Hematopoietic multipotent progenitor cell (in vitro differentiated cells): Measurements from ENCODE around the gene PLP2. TPM values are rescaled to one million over a fixed set of nuclear protein-coding genes. Genes with fewer than 3 reads are reported as not detected.
A peak's percentile ranks its signal among the peaks of the same experiment; 100 is the strongest.

Experiments
- DNase-seq, 3 donors: peaks; one replicate each; pipeline ENCODE4 v3.0.0-alpha.2; 2011 to 2015; ENCODE audit warnings: low read depth in 2 of 3, low spot score in 2 of 3
- small RNA-seq: library from RNA; depleted of rRNA; stranded (forward); fragments of <200 nt; gene quantifications from one replicate; pipeline ENCODE3, GENCODE V24; 2012
- total RNA-seq: library from RNA; depleted of rRNA; stranded (reverse); fragments of >200 nt; gene quantifications from one replicate; pipeline ENCODE4 v1.2.3, GENCODE V29; 2012

Gene PLP2
- total RNA-seq, 1 donor, result 45.5 TPM

- DNase-seq, result no peak
These were observed 33.7 kb downstream of the PLP2 start for GRCh38 chrX:49205443-49205842.

GRCh38 chrX:49206543-49206942 is 34.8 kb downstream of the PLP2 start:
- DNase-seq, result no peak

GRCh38 chrX:49208399-49208798 is 36.7 kb downstream of the PLP2 start:
- no peak for DNase-seq

- DNase-seq, result peak in 2 of 3 donors; percentile 35 to 62
These were observed 37.9 kb downstream of the PLP2 start for GRCh38 chrX:49209434-49210251.

DNA sequence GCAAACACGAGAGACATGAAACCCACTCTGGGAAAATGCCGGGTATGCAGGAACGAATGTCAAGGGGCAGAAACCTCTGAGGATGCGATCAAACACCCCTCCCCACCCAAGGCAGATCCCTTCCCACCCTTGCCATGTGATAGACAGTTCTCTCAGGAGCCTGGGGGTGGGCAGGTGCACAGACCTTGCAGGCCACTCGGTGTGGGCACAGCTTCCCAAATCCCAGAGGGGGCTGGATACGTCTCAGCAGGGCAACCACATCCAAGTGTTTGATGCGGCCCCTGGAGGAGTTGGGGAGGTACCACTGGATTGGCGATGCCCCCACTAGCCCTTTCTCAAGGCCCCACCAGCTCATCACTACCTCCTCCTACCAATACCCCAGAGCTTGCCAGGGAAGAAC is 38.7 kb downstream of the PLP2 start:
- no peak for DNase-seq

DNA sequence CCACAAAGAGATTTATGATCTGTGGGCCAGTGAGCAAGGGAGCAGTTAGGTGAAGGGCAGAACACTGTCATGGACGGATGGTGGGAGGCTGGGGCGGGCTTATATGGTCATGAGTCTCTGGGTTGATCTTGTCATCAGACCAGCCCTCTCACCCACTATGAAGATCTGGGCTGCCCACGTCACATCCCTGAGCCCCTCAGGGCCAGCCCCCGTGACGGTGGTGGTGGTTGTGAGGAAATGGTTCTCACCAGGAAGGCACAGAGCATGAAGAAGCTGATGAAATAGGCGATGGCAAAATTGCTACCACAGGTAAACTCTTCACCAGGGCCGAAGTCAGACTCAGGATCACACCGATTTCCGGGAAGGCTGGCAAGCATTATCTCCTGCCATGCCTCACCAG is 39.4 kb downstream of the PLP2 start:
- DNase-seq, result no peak

GRCh38 chrX:49212209-49212608 is 40.5 kb downstream of the PLP2 start:
- DNase-seq, result no peak

GRCh38 chrX:49212861-49213260 is 41.2 kb downstream of the PLP2 start:
- DNase-seq, result no peak

DNA sequence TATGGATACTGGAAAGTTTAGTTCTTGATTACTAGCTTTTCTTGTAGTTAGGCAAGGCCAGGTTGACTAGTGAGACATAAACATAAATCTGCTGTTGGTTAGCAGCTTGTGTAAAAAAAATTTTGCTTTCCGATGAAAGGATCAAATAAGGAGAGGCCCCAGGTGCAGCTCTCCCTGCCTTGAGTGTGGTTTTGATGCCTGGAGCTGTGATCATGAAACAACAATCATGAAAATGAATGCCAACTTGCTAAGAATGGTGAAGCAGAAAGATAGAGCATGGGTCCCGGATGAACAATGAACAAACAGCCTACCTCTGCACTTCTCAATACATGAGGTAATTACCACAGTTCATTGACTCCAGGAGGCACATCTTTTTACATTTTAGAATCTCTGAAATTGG is 42.7 kb downstream of the PLP2 start:
- no peak for DNase-seq

DNA sequence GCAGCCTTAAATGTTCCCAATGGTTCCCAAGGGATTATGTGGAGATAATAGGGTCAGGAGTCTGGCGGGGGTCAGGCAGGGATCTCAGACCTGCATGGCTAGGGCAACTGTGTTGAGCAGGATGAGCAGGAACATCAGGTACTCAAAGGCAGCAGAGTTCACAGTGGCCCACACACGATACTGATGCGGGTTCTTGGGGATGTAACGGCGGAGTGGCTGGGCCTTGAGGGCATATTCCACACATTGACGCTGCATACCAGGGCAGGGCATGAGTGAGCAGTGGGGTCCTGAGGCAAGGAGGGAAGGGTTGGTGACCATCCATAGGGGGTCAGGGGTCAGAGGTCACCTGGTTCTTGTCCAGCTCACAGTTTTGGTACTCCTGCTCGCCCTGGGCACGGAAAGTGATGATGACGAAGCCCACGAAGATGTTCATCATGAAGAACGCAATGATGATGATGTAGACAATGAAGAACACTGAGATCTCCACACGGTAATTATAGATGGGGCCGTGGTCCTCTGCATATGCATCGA is 43.4 kb downstream of the PLP2 start:
- no peak for DNase-seq

DNA sequence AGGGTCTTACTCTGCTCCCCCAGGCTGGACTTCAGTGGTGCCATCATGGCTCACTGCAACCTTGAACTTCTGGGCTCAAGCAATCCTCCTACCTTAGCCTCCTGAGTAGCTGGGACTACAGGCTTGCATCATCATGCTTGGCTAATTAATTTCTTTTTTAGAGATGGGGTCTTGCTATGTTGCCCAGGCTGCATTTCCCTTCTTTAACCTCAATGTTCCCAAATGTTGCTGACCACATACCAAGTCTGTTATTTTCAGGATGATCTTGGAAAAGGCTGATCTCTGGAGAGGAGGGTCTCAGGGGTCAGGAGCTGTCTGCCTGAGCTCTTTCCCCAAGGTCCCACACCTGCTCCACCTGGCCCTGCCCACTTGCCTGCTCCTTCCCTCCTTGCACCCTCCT is 48.4 kb downstream of the PLP2 start:
- no peak for DNase-seq

- DNase-seq, result no peak
These were observed 50.2 kb downstream of the PLP2 start for GRCh38 chrX:49221868-49222267.

Small RNA genes lying within 50 kb of the gene (small RNA-seq; reads per million reads assigned to genes)
- gene RN7SL262P, result not detected

Other genes starting within 250 kb of the PLP2 start
- gene OTUD5, start 214.3 kb upstream of the PLP2 start, total RNA-seq, result 55.5 TPM
- 3.0 TPM for gene KCND1, start 200.1 kb upstream of the PLP2 start, total RNA-seq
- 24.2 TPM for gene GRIPAP1, start 169.6 kb upstream of the PLP2 start, total RNA-seq
- gene TFE3, start 128.5 kb upstream of the PLP2 start, total RNA-seq, result 63.0 TPM
- 3.5 TPM for gene CCDC120, start 112.9 kb upstream of the PLP2 start, total RNA-seq
- gene PRAF2, start 97.9 kb upstream of the PLP2 start, total RNA-seq, result 14.0 TPM
- gene WDR45, start 92.0 kb upstream of the PLP2 start, total RNA-seq, result 75.7 TPM
- gene GPKOW, start 48.2 kb upstream of the PLP2 start, total RNA-seq, result 15.6 TPM
- 3.5 TPM for gene MAGIX, start 9.1 kb upstream of the PLP2 start, total RNA-seq
- 19.9 TPM for gene PRICKLE3, start 14.5 kb downstream of the PLP2 start, total RNA-seq
- 2.4 TPM for gene SYP, start 28.3 kb downstream of the PLP2 start, total RNA-seq
- 1.3 TPM for gene CACNA1F, start 61.4 kb downstream of the PLP2 start, total RNA-seq
- 17.8 TPM for gene CCDC22, start 63.6 kb downstream of the PLP2 start, total RNA-seq
- under 0.01 TPM for gene FOXP3, start 92.8 kb downstream of the PLP2 start, total RNA-seq
- 5.9 TPM for gene PPP1R3F, start 97.9 kb downstream of the PLP2 start, total RNA-seq
- gene GAGE10, start 131.7 kb downstream of the PLP2 start, total RNA-seq, result not detected
- not detected for gene GAGE12J, start 150.1 kb downstream of the PLP2 start, total RNA-seq
- gene GAGE13, start 159.7 kb downstream of the PLP2 start, total RNA-seq, result not detected